ENCODE data around the gene ASCC2. TPM values are rescaled to one million over a fixed set of nuclear protein-coding genes. Genes with fewer than 3 reads are reported as not detected.

ASCC2 gene
- total and polyA plus RNA-seq, 4 donors, result 21.2 to 58.0 (median 39.6) TPM

DNA sequence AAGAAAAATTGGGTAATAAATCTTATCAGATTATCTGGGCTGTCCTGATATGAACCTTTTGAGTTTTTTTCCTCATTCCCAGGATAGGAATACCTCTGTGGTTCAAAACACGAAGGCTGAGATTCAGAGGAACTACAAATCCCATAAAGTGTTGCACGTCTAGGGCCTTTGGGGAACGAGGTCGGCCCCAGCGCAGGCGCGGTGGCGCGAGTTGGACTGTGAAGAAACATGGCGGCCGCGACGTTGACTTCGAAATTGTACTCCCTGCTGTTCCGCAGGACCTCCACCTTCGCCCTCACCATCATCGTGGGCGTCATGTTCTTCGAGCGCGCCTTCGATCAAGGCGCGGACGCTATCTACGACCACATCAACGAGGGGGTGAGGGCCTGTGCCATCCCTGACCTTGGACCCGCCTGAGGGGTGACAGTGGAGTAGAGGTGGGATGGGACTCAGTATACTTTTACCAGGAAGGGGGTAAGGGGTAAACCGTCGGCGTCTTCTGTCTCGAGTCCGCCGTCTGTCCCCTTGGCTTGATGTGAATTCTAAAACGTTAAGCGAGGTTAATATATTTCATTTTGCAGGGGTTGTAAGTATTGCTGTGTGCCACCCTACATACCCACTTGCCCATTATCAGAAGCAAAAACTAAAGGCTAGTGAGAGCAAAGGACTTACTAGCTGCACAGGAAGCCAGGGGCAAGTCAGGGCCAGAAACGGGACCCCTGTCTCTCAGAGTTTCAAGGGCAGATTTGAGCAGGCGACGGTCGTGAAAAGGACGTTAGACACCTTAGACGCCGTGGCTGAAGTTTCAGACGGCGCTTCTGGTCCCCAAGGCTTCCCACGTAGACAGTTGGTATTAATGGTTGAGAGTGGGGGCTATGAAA is 70.7 kb downstream of the ASCC2 start, which contains the start of gene UQCR10:
UQCR10 (plus strand) TSS at position 199 of the 881 bp plus-strand sequence; CDS start at position 229, 30 bp downstream.
- Histone ChIP-seq H3K27ac (ENCODE audit: low read depth in 1 of 2, low read length in 2 of 2) (peak within 1 kb of the TSS in 1 of 2 donors; percentile 11), H3K4me3 (ENCODE audit: low read length in 2 of 2) (peak within 1 kb of the TSS; percentile 74 to 90), H3K27me3 (ENCODE audit: control insufficient read depth in 1 of 2, insufficient read depth in 2 of 2, low read length in 1 of 2) (no peaks in the 10 kb centered on the region), H3K4me1 (ENCODE audit: control insufficient read depth in 1 of 2, insufficient read depth in 2 of 2, low read length in 2 of 2) (peaks cover 0 to 2% of the 10 kb centered on the region in 2 donors), H3K9me3 (ENCODE audit: control insufficient read depth, low read length) (no peaks in the 10 kb centered on the region), H3K36me3 (ENCODE audit: control insufficient read depth in 1 of 2, insufficient read depth in 2 of 2, low read length in 1 of 2) (no peaks in the 10 kb centered on the region)
- DNase-seq, result peak; percentile 95 to 98
- peak; percentile 97 for ATAC-seq (ENCODE audit: low FRiP score)
- intact Hi-C loops (cut with DNase I), result no loop called here
- 1 to 11% methylated on average over 46 of the region's 46 CpGs for WGBS, 2 donors

DNA sequence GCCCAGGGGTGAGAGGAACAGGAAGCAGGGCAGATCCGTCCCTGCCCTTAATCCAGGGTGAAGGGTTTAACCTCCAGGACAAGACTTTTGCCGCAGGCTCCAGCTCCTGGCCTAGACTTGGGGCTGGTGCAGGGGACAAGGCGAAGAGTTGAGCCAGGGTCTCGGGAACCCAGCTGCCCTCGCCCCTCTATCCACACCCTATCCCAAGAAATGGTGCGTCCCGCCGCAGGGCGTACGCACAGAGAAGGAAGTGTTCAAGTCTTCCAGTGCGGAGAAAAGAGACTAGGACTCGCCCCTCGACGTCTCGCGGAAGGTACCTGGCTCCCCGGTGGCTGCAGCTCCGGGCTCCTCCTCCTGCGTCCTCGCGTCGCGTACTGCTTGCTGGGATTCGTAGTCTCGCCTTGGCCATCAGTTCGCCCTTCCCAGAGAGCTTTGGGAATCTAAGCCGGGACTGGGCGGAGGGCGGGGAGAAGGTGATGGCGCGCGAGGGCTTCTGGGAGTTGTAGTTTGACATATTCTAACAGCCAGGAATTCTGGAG is 71.4 kb downstream of the ASCC2 start, which contains the start of gene ZMAT5:
ZMAT5 (minus strand) TSS at position 376 of the 539 bp plus-strand sequence. CDS start 18,463 bp downstream, outside the sequence.
- Histone ChIP-seq H3K27ac (ENCODE audit: low read depth in 1 of 2, low read length in 2 of 2) (peak within 1 kb of the TSS in 1 of 2 donors; percentile 11), H3K27me3 (ENCODE audit: control insufficient read depth in 1 of 2, insufficient read depth in 2 of 2, low read length in 1 of 2) (no peaks in the 10 kb centered on the region), H3K36me3 (ENCODE audit: control insufficient read depth in 1 of 2, insufficient read depth in 2 of 2, low read length in 1 of 2) (no peaks in the 10 kb centered on the region), H3K4me1 (ENCODE audit: control insufficient read depth in 1 of 2, insufficient read depth in 2 of 2, low read length in 2 of 2) (peaks cover 0 to 2% of the 10 kb centered on the region in 2 donors), H3K4me3 (ENCODE audit: low read length in 2 of 2) (peak within 1 kb of the TSS; percentile 74 to 90), H3K9me3 (ENCODE audit: control insufficient read depth, low read length) (no peaks in the 10 kb centered on the region)
- intact Hi-C loops (cut with DNase I), result no loop called here
- peak; percentile 96 to 97 for DNase-seq
- ATAC-seq (ENCODE audit: low FRiP score), result peak; percentile 99
- WGBS, 2 donors, result 0% methylated on average over 31 to 32 of the region's 32 CpGs

DNA sequence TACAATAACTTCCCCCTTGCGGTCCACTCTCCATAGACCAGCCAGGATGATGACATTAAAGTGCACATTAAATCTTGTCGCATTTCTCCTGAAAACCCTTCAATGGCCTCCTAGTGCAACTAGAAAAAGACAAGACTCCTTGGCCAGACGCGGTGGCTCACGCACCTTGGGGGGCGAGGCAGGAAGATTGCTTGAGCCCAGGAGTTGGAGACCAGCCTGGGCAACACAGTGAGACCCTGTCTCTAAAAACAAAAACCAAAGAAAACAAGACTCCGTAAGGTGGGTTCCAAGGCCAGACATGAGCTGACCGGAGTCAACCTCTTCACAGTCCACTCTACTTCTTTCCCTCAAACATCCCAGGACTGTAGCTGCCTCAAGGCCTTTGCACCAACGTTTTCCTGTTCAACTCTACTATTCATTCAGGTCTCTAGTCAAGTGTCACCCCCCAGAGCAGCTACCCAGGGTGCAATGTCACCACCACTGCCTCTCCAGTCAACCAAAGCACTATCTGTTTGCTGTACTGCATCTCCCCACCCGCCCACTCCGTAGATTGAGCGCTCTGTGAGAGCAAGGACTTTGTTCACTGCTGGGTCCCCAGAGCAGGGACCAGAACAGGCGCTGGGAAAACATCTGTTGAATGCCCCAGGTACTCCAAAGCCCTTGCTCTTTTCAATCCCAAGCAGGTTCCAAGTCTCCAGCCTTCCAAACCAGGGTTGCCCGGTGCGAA is 72.0 kb downstream of the ASCC2 start:
- 56 to 57% methylated on average over 15 of the region's 15 CpGs for WGBS, 2 donors

DNA sequence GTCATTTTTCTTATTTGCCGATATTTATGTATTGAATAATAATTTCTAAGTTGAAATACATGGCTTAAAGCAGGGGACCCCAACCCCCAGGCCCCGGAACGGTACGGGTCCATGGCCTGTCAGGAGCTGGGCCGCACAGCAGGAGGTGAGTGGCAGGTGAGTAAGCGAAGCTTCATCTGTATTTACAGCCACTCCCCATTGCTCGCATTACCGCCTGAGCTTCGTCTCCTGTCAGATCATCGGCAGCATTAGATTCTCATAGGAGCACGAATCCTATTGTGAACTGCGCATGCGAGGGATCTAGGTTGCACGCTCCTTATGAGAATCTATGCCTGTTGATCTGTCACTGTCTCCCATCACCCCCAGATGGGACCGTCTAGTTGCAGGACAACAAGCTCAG is 75.8 kb downstream of the ASCC2 start:
- H3K9me3 ChIP-seq (ENCODE audit: control insufficient read depth, low read length), result no peaks in the 10 kb centered on the region
- WGBS, 2 donors, result 76 to 86% methylated on average over 15 of the region's 15 CpGs
- no peaks in the 10 kb centered on the region for H3K36me3 ChIP-seq (ENCODE audit: control insufficient read depth in 1 of 2, insufficient read depth in 2 of 2, low read length in 1 of 2)
- no peak overlapping the region for H3K27ac ChIP-seq (ENCODE audit: low read depth in 1 of 2, low read length in 2 of 2)
- DNase-seq (no peak), ATAC-seq (ENCODE audit: low FRiP score) (no peak)
- intact Hi-C loops (cut with DNase I), result no loop called here
- H3K4me3 ChIP-seq (ENCODE audit: low read length in 2 of 2), result no peak overlapping the region
- no peaks in the 10 kb centered on the region for H3K27me3 ChIP-seq (ENCODE audit: control insufficient read depth in 1 of 2, insufficient read depth in 2 of 2, low read length in 1 of 2)
- H3K4me1 ChIP-seq (ENCODE audit: control insufficient read depth in 1 of 2, insufficient read depth in 2 of 2, low read length in 2 of 2), result peaks cover 0 to 2% of the 10 kb centered on the region in 2 donors

More for the DNA sequence above, 72.0 kb downstream of the ASCC2 start:
- Histone ChIP-seq H3K27me3 (ENCODE audit: control insufficient read depth in 1 of 2, insufficient read depth in 2 of 2, low read length in 1 of 2) (no peaks in the 10 kb centered on the region), H3K27ac (ENCODE audit: low read depth in 1 of 2, low read length in 2 of 2) (no peak overlapping the region), H3K4me1 (ENCODE audit: control insufficient read depth in 1 of 2, insufficient read depth in 2 of 2, low read length in 2 of 2) (peaks cover 0 to 2% of the 10 kb centered on the region in 2 donors), H3K4me3 (ENCODE audit: low read length in 2 of 2) (peak overlapping the region; percentile 56 to 61), H3K36me3 (ENCODE audit: control insufficient read depth in 1 of 2, insufficient read depth in 2 of 2, low read length in 1 of 2) (no peaks in the 10 kb centered on the region), H3K9me3 (ENCODE audit: control insufficient read depth, low read length) (no peaks in the 10 kb centered on the region)
- ATAC-seq (ENCODE audit: low FRiP score) (peak; percentile 3), DNase-seq (no peak)
- intact Hi-C loops (cut with DNase I), result no loop called here

DNA sequence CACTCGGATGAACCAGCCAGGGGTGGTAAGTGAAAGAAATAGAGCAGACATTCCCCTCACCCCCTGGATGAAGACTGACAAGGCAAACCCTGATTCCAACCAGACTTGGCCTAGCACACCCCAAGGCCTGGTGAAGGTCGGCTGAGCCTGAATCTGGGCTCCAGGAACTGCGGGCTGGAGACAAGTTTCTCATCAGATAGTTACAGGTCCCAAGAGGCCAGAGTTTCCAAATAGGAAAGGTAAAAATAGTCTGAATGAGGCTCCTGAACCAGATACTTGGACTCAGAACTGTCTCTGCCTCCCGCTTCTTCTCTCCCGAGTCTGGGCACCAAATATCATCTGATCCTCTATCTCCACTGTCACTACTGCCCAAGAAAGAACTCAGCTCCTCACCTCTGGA is 79.1 kb downstream of the ASCC2 start:
- Histone ChIP-seq H3K4me1 (ENCODE audit: control insufficient read depth in 1 of 2, insufficient read depth in 2 of 2, low read length in 2 of 2) (no peaks in the 10 kb centered on the region), H3K9me3 (ENCODE audit: control insufficient read depth, low read length) (no peaks in the 10 kb centered on the region), H3K27me3 (ENCODE audit: control insufficient read depth in 1 of 2, insufficient read depth in 2 of 2, low read length in 1 of 2) (no peaks in the 10 kb centered on the region), H3K36me3 (ENCODE audit: control insufficient read depth in 1 of 2, insufficient read depth in 2 of 2, low read length in 1 of 2) (no peaks in the 10 kb centered on the region), H3K4me3 (ENCODE audit: low read length in 2 of 2) (no peak overlapping the region), H3K27ac (ENCODE audit: low read depth in 1 of 2, low read length in 2 of 2) (no peak overlapping the region)
- WGBS, 2 donors, result 60 to 67% methylated on average over 5 of the region's 5 CpGs
- DNase-seq, result no peak
- ATAC-seq (ENCODE audit: low FRiP score), result no peak
- intact Hi-C loops (cut with DNase I), result no loop called here

DNA sequence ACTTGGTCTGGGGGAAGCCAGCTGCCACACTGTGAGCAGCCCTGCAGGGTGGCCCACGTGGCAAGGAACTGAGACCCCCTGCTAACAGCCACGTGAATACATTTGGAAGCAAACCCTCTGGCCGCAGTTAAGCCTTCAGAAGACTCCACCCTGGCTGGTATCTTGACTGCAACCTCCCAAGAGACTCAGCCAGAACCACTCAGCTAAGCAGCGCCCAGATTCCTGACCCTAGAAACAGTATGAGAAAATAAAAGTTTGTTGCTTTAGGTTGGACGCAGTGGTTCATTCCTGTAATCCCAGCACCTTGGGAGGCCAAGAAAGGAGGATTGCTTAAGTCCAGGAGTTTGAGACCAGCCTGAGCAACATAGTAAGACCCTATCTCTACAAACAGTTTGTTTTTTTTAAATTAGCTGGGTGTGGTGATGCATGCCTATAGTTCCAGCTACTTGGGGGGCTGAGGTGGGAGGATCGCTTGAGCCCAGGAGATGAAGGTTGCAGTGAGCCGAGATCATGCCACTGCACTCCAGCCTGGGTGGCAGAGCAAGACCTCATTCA is 79.9 kb downstream of the ASCC2 start:
- no peak for ATAC-seq (ENCODE audit: low FRiP score)
- no peaks in the 10 kb centered on the region for H3K36me3 ChIP-seq (ENCODE audit: control insufficient read depth in 1 of 2, insufficient read depth in 2 of 2, low read length in 1 of 2)
- H3K9me3 ChIP-seq (ENCODE audit: control insufficient read depth, low read length), result no peaks in the 10 kb centered on the region
- H3K4me3 ChIP-seq (ENCODE audit: low read length in 2 of 2), result no peak overlapping the region
- H3K4me1 ChIP-seq (ENCODE audit: control insufficient read depth in 1 of 2, insufficient read depth in 2 of 2, low read length in 2 of 2), result no peaks in the 10 kb centered on the region
- intact Hi-C loops (cut with DNase I), result no loop called here
- DNase-seq, result no peak
- WGBS, 2 donors, result 54 to 57% methylated on average over 7 of the region's 7 CpGs
- H3K27me3 ChIP-seq (ENCODE audit: control insufficient read depth in 1 of 2, insufficient read depth in 2 of 2, low read length in 1 of 2), result no peaks in the 10 kb centered on the region
- H3K27ac ChIP-seq (ENCODE audit: low read depth in 1 of 2, low read length in 2 of 2), result no peak overlapping the region

DNA sequence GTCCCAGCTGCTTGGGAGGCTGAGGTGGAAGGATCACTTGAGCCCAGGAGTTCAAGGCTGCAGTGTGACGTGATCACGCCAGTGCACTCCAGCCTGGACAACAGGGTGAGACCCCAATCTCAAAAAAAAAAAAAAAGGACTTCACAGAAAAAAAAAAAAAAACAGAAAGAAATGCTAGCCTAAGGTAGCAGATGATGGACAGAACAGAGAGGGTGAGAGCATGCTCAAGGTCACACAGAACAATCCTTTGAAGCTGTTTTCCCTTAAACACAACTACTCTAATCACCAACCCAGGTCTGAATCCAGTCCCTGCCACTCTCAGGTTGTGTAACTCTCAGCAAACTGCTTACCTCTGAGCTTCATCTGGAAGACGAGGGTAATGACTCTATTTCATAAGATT is 81.0 kb downstream of the ASCC2 start:
- WGBS, 2 donors, result 94 to 95% methylated on average over 3 of the region's 3 CpGs
- no peaks in the 10 kb centered on the region for H3K4me1 ChIP-seq (ENCODE audit: control insufficient read depth in 1 of 2, insufficient read depth in 2 of 2, low read length in 2 of 2)
- DNase-seq (no peak), ATAC-seq (ENCODE audit: low FRiP score) (no peak)
- no peaks in the 10 kb centered on the region for H3K36me3 ChIP-seq (ENCODE audit: control insufficient read depth in 1 of 2, insufficient read depth in 2 of 2, low read length in 1 of 2)
- H3K27ac ChIP-seq (ENCODE audit: low read depth in 1 of 2, low read length in 2 of 2), result no peak overlapping the region
- no peak overlapping the region for H3K4me3 ChIP-seq (ENCODE audit: low read length in 2 of 2)
- intact Hi-C loops (cut with DNase I), result no loop called here
- H3K27me3 ChIP-seq (ENCODE audit: control insufficient read depth in 1 of 2, insufficient read depth in 2 of 2, low read length in 1 of 2), result no peaks in the 10 kb centered on the region
- no peaks in the 10 kb centered on the region for H3K9me3 ChIP-seq (ENCODE audit: control insufficient read depth, low read length)

DNA sequence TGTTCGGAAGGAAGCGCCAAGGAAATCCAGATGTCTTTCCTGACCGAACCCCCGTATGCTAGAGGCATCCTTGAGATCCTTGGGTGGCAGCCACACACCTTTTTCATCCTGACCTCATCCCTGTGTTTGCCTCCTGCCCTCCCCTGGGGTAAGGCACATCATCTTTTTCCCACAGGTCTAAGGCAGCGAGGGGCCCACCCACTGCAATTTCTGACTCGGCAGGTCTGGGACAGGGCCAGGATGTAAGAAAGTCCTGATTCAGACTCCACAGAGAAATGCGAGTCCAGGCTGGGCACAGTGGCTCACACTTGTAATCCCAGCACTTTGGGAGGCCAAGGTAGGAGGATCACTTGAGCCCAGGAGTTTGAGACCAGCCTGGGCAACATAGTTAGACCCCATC is 81.7 kb downstream of the ASCC2 start:
- ATAC-seq (ENCODE audit: low FRiP score) (no peak), DNase-seq (no peak)
- 76 to 81% methylated on average over 7 of the region's 7 CpGs for WGBS, 2 donors
- Histone ChIP-seq H3K4me1 (ENCODE audit: control insufficient read depth in 1 of 2, insufficient read depth in 2 of 2, low read length in 2 of 2) (no peaks in the 10 kb centered on the region), H3K9me3 (ENCODE audit: control insufficient read depth, low read length) (no peaks in the 10 kb centered on the region), H3K36me3 (ENCODE audit: control insufficient read depth in 1 of 2, insufficient read depth in 2 of 2, low read length in 1 of 2) (no peaks in the 10 kb centered on the region), H3K4me3 (ENCODE audit: low read length in 2 of 2) (no peak overlapping the region), H3K27ac (ENCODE audit: low read depth in 1 of 2, low read length in 2 of 2) (no peak overlapping the region), H3K27me3 (ENCODE audit: control insufficient read depth in 1 of 2, insufficient read depth in 2 of 2, low read length in 1 of 2) (no peaks in the 10 kb centered on the region)
- intact Hi-C loops (cut with DNase I), result no loop called here
